Left forelimb (tissue), 1 donor: Measurements from ENCODE around the gene OLFML2A.
"Not testable (repeated sequence)": the region's sequence is repeated elsewhere in the genome, so short reads cannot be mapped to it uniquely, and the experiment has no call there.

Experiments used
- DNase-seq: peaks from one replicate; pipeline ENCODE4 v3.0.0-alpha.2; 2018; ENCODE audit warnings: low spot score

OLFML2A gene

DNA sequence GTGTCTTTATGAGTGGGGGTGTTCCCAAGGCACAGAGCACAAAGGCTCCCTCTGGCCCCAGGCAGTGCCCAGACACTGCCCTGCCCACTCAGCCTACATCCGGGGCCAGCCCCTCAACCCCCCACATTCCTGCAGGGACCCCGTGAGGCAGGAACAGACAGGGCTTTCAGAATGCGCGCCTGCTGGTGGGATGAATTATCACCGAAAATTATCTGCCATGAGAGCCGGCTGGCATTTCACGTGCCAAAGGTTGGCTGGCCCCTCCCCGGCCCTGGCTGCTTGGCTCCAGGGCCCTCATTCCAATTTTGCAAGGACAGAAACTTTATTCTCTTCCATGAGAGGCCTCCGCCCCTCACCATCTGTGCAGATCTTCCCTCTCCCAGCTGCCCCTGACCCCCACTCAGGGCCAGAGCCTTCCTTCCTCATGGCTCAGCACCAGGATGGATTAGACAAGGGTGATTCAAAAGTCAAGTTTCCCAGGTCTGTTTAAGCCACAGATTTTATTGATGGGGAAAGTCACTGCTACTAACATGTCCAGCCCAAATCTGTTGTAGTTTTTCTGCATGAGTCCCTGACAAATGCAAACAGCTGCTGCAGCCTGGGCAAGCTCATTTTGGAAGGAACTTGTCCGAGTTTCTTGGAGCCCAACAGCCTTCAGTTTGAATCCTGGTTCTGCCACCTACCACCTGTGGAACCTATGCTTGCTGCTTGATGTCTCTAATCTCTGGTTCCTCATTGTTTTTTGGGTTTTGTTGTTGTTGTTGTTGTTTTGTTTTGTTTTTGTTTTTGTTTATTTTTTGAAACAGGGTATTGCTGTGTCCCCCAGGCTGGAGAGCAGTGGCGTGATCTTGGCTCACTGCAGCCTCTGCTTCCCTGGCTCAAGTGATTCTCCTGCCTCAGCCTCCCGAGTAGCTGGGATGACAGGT, 44.0 kb downstream of the OLFML2A start:
- peak; percentile 78 for DNase-seq

DNA sequence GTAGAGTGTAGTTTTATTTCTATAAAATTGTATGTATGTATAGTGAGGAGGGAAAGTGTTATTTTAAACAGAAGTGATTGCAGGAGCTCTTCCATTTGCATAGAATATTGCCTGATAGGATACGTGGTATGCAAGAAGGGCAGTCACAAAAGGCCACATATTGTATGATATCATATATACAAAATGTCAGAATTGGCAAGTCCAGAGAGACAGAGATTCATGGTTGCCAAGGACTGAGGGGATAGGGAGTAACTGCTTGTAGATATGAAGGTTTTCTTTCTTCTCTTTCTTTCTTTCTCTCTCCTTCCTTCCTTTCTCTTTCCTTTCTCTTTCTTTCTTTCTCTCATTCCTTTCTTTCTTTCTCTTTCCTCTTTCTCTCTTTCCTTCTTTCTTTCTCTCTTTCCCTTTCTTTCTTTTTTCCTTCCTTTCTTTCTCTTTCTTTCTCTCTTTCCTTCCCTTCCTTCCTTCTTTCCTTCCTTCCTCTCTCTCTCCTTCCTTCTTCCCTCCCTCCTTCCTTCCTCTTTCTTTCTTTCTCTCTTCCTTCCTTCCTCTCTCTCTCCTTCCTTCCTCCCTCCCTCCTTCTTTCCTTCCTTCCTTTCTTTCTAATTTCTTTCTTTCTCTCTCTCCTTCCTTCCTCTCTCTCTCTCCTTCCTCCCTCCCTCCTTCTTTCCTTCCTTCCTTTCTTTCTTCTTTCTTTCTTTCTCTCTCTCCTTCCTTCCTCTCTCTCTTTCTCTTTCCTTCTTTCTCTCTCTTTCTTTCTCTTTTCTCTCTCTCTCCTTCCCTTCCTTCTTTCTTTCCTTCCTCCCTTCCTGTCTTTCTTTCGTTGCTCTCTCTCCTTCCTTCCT, 51.8 kb downstream of the OLFML2A start:
- no peak for DNase-seq

GRCh38 chr9:124829334-124829669, 52.4 kb downstream of the OLFML2A start:
- no peak for DNase-seq

GRCh38 chr9:124830593-124830992, 53.7 kb downstream of the OLFML2A start:
- no peak for DNase-seq

GRCh38 chr9:124831642-124832364, 54.9 kb downstream of the OLFML2A start:
- DNase-seq, result no peak

GRCh38 chr9:124834591-124834990, 57.7 kb downstream of the OLFML2A start:
- no peak for DNase-seq

DNA sequence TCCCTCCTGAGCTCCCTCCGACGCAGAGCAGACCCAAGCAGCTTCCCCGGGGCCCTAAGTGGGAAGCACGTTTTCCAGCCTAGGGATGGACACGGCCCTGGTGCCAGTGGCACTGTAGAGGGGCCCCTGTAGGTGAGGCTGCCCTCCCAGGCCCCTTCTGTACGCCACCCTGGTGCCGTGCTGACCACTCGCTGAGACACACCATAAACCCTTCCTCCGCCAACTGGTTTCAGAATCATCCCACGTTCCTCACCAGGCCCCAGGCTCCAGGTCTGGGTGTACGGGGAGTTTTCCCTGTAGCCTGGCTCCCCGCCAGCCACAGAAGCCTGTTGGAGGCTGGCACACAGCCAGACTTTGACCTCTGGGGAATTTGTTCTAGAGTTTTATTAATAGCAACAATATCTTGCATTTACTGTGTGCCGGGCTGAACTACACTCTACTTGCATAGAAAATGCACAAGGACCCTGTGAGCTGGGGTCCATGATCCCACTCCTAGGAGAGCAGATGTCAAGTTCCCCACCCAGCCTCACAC, 58.2 kb downstream of the OLFML2A start:
- DNase-seq, result no peak

GRCh38 chr9:124838132-124838531, 61.2 kb downstream of the OLFML2A start:
- not testable (repeated sequence) for DNase-seq

DNA sequence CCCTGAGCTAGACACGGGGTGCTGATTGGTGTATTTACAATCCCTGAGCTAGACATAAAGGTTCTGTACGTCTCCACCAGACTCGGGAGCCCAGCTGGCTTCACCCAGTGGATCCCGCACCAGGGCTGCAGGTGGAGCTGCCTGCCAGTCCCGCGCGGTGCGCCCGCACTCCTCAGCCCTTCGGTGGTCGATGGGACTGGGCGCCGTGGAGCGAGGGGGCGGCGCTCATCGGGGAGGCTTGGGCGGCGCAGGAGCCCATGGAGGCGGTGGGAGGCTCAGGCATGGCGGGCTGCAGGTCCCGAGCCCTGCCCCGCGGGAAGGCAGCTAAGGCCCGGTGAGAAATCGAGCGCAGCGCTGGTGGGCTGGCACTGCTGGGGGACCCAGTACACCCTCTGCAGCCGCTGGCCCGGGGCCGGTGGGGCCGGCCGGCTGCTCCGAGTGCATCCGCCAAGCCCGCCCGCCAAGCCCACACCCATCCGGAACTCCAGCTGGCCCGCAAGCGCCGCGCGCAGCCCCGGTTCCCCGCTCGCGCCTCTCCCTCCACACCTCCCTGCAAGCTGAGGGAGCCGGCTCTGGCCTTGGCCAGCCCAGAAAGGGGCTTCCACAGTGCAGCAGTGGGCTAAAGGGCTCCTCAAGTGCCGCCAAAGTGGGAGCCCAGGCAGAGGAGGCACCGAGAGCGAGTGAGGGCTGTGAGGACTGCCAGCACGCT, 61.8 kb downstream of the OLFML2A start:
- DNase-seq, result not testable (repeated sequence)

DNA sequence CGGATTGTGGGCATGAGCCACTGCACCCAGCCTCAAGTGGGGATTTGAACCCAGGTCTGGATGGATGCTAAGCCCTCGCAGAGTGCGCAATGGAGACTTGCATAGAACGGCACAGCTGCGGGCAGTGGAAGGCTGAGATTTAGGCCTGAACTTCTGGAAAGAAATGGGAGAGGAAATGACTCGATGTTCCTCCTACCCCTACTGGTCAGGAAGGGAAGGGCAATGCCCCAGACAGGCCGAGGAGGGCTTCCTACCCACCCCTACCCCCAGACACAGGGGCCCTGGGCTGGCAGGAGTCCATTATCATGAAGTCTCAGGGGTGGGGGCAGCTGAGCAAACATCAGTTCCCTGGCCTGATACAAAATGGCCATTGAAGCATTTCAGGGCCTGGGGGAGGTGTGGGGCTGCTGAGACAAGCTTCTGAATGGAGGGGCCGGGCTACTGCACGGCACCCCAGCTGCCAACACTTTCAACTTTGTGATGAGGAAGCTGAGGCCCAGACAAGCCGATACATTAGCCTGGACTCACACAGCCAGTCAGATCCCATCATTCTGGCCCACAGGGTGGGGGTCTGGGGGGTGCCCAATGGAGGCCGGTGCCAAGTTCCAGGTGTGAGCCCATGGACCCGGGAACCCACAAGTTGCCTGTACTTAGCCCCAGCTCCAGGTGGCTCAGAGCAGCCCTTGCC, 62.8 kb downstream of the OLFML2A start:
- no peak for DNase-seq

DNA sequence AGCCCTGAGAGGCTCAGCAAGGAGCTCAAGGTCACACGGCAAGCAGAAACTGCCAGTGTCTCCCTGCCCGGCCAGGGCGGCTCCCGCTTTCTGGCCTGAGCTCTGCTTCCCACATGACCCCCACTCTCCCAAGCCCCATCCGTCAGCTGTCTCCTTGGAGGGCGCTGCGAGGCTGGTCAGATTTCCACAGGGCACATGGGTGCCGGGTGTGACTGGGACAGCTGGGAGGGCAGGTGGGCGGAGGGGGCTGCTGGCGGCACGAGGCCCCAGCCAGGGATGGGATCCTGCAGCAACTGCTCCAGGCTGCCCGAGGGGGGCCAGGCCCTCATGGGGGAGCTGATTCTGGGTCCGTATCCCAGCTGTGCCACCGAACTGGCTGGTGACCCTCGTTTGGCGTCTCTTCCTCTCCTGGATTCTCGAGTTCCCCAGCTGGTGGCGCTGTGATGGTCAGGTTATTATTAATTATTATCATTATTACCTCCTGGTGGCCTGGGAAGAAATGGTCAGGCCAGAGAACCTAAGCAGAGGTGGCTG, 63.4 kb downstream of the OLFML2A start:
- DNase-seq, result peak; percentile 78

DNA sequence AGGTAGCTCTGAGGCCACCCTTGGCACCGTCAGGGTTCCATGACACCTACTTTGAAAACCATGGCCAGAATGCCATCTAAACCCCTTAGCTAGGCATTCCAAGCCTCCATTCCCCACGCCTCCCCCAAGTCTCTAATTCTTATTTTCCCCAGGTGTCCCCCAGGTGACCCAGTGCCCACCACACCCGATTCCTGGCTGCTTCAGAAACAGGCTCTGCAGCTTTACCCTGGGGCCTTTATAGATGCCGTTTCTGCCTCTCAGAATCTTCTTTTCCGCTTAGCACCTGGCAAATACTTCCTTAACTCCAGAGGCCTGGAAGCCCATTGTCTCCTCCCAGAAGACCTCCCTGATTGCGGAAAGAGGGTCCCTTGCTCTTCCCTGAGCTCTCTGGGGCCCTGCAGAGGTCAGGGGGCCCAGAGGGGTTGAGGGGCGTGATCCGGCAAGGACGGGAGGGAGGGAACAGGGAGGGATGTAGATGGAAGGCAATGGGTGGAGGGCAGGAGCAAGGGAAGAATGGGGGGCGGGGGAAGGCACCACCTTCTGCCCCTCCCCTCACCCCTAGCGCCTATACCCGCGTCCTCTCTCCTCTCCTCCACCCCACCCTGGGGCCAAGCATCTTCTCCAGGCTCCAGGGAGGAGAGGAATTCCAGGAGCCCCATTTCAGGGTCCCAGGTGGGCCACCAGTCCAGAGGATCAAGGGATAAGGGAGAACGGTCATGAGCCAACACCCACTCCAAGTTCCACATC, 64.3 kb downstream of the OLFML2A start:
- no peak for DNase-seq

DNA sequence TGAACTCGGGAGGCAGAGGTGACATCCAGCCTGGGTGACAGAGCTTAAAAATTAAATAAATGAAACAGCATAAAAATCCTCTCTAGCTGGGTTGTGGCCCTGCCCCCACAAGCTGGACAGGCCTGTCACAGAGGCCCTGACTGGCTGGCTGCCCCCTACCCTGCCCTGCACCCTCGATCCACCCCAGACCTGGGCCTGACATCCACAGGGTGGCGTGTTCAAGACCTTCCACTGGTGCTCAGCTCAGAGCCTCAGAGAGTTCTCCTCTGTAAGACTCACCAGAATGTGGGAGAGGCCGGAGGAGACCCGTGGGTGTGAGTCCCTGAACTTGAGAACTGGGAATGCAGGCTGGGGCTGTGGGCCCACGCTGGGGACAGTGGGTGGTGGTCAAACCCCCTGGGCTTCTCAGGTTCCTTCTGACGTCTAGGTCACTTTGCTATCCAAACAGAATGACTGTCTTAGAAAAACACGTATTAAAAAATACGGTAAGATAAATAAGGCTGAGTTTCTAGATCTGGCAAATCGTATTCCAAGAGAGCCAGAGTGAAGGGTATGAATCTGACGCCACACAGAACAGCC, 66.6 kb downstream of the OLFML2A start:
- DNase-seq, result no peak

DNA sequence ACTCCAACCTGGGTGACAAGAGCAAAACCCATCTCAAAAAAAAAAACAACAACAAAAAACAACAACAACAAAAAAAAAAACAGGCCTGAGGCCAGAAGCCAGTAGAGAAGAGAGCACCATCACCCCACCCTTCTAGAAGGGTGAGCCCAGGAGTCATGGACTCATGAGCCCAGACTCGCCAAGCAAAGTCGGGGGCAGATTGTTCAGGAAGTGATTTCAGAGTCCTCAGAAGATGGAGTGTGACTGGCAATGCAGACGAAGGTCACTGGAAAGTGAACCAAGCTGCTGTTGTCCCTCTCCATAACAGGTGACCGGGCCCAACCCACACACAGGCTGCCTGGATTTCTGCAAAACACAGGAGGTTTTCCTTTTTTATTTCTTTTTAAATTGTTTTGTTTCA, 67.4 kb downstream of the OLFML2A start:
- DNase-seq, result no peak

- DNase-seq, result not testable (repeated sequence)
Observed at GRCh38 chr9:124846467-124846866, 69.5 kb downstream of the OLFML2A start.

- DNase-seq, result no peak
Observed at GRCh38 chr9:124846969-124847368, 70.0 kb downstream of the OLFML2A start.

- no peak for DNase-seq
Observed at GRCh38 chr9:124849801-124850200, 72.9 kb downstream of the OLFML2A start.

DNA sequence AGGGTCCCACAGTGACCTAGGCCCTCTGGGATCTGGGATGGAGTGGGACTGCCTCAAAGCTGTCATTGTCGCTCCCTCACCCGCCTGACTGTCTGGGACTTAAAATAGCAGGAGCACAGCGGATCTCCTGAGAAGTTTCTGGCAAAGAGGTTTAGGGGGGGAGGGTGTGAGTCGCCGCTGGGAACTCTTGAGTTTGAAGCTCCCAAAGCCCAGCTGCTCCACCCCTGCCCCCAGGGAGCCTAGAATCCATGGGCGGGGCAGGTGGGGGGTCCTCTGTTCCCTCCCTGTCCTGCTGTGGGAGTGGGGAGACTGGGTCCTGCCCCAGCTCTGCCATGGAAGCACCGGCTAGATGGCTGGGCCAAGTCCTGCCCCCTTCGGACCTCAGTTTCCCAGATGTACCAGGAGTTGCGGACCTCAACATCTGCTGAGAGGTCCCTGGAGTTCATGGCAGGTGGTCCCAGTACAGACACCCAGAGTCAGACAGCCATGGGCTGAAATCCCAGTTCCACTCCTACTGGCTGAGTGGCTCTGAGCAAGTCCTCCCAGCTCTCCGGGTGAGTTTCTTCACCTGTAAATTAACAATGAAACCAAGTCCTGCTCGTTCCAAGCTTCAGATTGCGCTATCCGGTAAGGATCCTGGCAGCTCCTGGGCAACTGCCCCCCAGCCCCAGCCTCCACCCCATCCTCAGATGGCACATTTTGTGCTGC, 75.3 kb downstream of the OLFML2A start:
- DNase-seq, result no peak
